Measurements from ENCODE around the gene FAM163A. TPM values are rescaled to one million over a fixed set of nuclear protein-coding genes. Genes with fewer than 3 reads are reported as not detected.

FAM163A gene
- total RNA-seq, 1 experiment from 2014 or later = 0.46 TPM

- Histone ChIP-seq H3K27ac (ENCODE audit: insufficient read length, low read depth, low read length) (no peak overlapping the region), H3K9ac (ENCODE audit: extremely low read depth, insufficient read length, low read length) (no peak overlapping the region), H2BK15ac (ENCODE audit: low read depth, low read length) (no peak overlapping the region), H3K4me2 (ENCODE audit: insufficient read depth, insufficient read length, low read length) (no peak overlapping the region), H2BK12ac (ENCODE audit: insufficient read length, low read depth, low read length) (no peak overlapping the region), H4K5ac (ENCODE audit: insufficient read length, low read depth, low read length) (no peak overlapping the region), H3K79me2 (ENCODE audit: insufficient read depth, low read length) (no peaks in the 10 kb centered on the region), H2BK20ac (ENCODE audit: low read depth, low read length, poor library complexity, severe bottlenecking) (no peak overlapping the region), H2BK5ac (ENCODE audit: insufficient read length, low read length) (no peak overlapping the region), H3K18ac (ENCODE audit: insufficient read length, low read depth, low read length) (no peak overlapping the region), H3K9me3 (ENCODE audit: control insufficient read depth, low read depth, low read length) (no peaks in the 10 kb centered on the region), H3T11ph (ENCODE audit: low read length) (no peak overlapping the region), H3K4ac (ENCODE audit: low read depth, low read length) (no peak overlapping the region), H3K23ac (ENCODE audit: insufficient read length, low read depth, low read length) (no peak overlapping the region), H2BK120ac (ENCODE audit: low read depth, low read length, poor library complexity, severe bottlenecking) (no peak overlapping the region), H3K23me2 (ENCODE audit: insufficient read length, low read depth, low read length, poor library complexity, severe bottlenecking) (no peaks in the 10 kb centered on the region), H4K91ac (ENCODE audit: insufficient read length, low read depth, low read length) (no peak overlapping the region), H3K79me1 (ENCODE audit: insufficient read depth, low read depth, low read length, poor library complexity, severe bottlenecking) (no peaks in the 10 kb centered on the region), H2AK5ac (ENCODE audit: insufficient read length, low read length) (no peak overlapping the region), H4K8ac (replicated peaks; ENCODE audit: insufficient read length, low read depth, low read length) (no peak overlapping the region), H4K20me1 (ENCODE audit: control insufficient read depth, insufficient read depth, insufficient read length) (no peaks in the 10 kb centered on the region), H3K27me3 (ENCODE audit: insufficient read depth, low read length) (no peaks in the 10 kb centered on the region), H3K4me1 (ENCODE audit: insufficient read depth, low read length) (no peaks in the 10 kb centered on the region), H2AFZ (ENCODE audit: low read length) (no peak overlapping the region), H3K56ac (ENCODE audit: insufficient read length, low read depth, low read length) (no peak overlapping the region), H3K14ac (ENCODE audit: insufficient read depth, low read length) (no peak overlapping the region)
- TF ChIP-seq CTCF (conservative IDR thresholded peaks at IDR 0.05) = no peak
- Mint-ChIP-seq H3K27me3 (ENCODE audit: low read depth) (no peaks in the 10 kb centered on the region; the same call in none of the 2 replicates), H3K36me3 (ENCODE audit: insufficient read depth in 1 of 3, low read depth in 3 of 3) (no peaks in the 10 kb centered on the region), H3K4me1 (peaks cover 4 to 7% of the 10 kb centered on the region in 2 experiments), H3K27ac (no peak overlapping the region), H3K9me3 (no peaks in the 10 kb centered on the region), H3K4me3 (no peak overlapping the region)
- WGBS (ENCODE audit: extremely low coverage, insufficient read length, low lambda C conversion rate) = no CpG with 5 or more reads among the region's 2 CpGs
- no peak for DNase-seq
These were observed 33.7 kb downstream of the FAM163A start for GRCh38 chr1:179776831-179777230.

Data from H9 (cell line).